DMS53 treated with DMSO at 0.1 percent for 48 hours (cell line): Measurements from ENCODE around the gene MGA.
A peak's percentile ranks its signal among the peaks of the same experiment; 100 is the strongest.

Experiments used
- DNase-seq: peaks from one replicate; lab custom pipeline; 2025; ENCODE audit not compliant: unreplicated experiment; lab: John Stamatoyannopoulos, UW

Gene MGA

DNA sequence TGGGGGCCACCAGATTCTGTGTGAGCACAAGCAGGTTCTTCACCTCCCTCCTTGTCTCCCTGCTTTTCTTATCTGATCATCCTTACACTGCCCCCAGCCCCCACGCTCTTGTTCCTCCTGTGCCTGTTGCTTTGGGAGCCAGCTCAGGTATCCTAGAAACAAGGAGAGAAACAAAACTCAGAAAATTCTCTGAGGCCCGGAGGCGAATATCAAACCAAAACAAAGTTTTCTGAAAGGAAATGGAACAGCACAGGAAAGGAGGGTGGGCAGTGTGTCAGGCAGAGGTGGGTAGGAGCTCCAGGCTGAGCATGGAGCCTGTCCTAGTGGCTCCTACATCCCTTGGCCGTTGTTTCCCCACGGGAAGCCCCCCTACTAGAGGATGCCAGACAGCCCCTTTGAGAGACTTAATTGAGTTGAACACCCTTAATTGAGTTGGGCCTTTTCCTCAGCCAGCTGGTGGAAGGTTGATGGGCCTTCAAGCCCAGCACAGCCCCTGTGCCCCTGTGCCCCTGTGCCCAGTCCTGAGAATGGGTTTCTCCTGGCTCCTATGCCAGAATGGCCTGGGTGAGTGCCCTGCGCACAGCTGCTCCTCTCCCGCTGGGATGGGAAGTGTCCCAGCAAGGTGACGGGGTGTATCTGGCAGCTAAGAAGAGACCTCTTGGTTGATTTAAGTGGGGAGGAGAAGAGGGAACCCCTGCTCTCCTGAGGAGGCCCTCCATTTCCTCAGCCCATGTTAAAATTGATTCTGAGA is 144.9 kb downstream of the MGA start:
- DNase-seq, result no peak

DNA sequence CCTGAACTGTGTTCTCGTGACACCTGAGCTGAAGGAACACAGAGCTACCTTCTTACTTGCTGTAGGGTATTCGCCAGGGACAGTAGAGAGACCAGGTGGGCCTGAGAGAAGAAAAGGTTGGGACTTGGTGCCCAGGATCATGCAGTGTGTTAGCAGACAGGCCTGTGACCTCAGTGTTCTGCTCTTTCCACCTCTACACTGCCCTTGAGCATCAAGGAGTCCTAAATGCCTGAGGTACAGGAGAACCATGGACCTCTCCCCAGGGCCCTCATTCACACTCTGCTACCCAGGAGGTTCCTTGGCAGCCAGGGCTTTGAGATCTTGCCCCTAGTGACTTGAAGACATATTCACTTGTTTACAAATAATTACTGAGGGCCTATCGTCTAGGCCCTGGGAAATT is 145.5 kb downstream of the MGA start:
- no peak for DNase-seq

DNA sequence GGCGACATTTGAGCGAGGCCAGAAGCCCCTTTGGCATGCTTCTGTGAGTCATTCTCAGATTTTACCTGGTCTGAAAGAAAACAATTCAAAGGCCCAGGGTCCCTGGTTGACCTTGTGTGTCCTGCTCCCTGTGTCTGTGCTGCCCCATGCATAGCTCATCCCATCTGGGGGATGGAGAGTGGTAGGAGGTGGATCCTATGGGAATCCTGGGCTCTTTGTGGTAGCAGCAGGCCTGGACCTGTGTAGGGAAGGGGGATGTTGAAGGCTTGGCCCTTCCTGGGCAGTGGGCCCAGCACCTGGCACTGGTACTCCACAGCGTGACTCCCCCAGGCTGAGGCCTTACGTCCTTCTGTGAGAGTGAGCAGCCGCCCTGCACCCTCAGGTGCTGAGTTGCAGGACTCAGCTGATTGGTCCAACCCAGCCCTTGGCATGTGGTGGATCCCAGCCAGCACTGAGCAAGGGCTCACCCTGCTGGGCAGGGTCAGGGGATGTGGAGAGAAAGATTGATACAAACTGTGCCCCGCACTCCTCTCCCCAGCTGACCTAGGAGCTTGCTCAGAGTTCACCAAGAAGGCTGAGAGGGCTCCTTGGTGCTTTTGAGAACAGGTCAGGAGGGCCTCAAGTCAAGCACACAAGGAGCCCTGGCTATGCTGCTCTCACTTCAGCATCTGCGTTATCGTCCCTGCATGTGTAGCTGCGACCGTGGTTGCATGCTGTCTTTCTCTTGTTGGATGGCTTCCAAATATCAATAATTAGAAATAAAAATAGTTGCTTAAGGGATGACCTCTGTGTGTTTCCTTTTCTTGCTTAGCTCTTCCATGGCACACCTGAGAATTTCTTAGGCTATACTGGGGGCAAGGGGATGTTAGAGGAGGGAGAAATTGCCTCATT is 146.3 kb downstream of the MGA start:
- no peak for DNase-seq

GRCh38 chr15:41809121-41809520 is 148.9 kb downstream of the MGA start:
- no peak for DNase-seq

GRCh38 chr15:41809526-41810220 is 149.5 kb downstream of the MGA start:
- DNase-seq, result no peak

GRCh38 chr15:41810651-41811431 is 150.6 kb downstream of the MGA start:
- no peak for DNase-seq

GRCh38 chr15:41811432-41812195 is 151.4 kb downstream of the MGA start:
- peak; percentile 55 for DNase-seq

DNA sequence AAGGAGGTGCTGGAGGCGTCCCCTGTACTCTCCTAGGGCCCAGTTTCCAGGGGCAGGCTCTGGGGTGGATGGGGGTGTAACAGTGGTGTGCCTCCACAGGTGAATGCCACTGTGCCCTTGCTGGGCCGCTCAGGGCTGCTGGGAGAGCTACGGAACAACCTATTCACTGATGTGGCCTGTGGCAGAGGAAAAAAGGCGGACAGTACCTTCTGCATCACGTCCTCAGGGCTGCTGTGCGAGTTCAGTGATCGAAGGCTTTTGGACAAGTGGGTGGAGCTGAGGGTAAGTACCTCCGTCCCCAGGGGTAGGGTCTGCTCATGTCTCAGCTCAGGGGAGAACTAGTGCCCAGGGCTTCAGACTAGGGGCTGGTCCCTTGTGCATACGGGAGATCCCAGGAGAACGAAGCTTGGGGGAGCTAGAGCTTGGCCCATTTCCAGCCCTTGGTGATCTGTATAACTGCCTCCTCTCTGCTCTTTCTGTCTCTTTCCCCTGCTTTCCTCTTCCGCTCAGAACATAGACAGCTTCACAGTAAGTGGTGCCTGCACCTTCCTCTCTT is 152.7 kb downstream of the MGA start:
- no peak for DNase-seq

DNA sequence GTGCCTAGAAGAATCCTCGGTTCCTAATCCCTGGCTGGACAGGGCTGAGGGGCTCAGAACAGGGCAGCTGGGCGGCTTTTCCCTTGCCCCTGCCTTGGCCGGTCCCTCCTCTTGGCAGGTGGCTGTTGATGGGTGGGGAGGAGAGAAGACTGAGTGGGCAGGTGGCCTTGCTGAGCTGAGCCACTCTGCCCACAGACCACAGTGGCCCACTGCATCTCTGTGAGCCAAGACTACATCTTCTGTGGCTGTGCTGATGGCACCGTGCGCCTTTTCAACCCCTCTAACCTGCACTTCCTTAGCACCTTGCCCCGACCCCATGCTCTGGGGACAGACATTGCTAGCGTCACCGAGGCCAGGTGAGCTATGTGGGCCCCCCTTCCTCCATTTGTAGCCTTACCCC is 153.2 kb downstream of the MGA start:
- DNase-seq, result no peak

- DNase-seq, result no peak
Measured at GRCh38 chr15:41814534-41814933, 154.3 kb downstream of the MGA start.

- no peak for DNase-seq
Measured at GRCh38 chr15:41816788-41817187, 156.6 kb downstream of the MGA start.

- DNase-seq, result no peak
Measured at GRCh38 chr15:41817327-41817726, 157.1 kb downstream of the MGA start.

GRCh38 chr15:41817781-41818180 is 157.6 kb downstream of the MGA start:
- no peak for DNase-seq

DNA sequence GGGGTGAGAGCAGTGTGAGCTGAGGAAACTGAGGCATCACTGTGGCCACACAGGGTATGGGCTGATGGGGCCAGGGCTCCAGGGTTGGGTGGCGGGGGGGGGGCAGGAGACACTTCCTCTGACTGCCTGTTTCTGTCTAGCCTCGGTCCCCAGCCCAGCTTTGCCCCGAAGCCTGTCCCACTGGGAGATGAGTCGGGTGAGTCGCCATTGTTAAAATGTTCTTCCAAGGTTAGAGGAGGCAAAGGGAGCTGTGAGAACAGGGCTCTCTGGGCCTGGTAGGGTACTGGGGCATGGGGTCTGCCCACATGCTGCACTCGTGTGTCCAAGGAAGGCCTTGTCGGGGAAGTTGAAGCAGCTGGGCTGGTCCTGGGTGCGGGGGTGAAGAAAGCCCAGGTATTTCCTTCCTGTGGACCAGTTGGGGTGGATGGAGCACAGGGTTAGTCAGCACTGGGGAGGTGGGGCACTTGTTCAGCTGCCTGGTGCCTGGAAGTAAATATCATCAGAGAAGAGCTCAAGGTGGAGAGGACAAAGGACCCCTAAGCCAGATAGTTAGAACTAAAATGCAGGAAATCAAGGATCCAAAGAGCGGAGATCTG is 159.3 kb downstream of the MGA start:
- no peak for DNase-seq

GRCh38 chr15:41820791-41821423 is 160.7 kb downstream of the MGA start:
- DNase-seq, result no peak

DNA sequence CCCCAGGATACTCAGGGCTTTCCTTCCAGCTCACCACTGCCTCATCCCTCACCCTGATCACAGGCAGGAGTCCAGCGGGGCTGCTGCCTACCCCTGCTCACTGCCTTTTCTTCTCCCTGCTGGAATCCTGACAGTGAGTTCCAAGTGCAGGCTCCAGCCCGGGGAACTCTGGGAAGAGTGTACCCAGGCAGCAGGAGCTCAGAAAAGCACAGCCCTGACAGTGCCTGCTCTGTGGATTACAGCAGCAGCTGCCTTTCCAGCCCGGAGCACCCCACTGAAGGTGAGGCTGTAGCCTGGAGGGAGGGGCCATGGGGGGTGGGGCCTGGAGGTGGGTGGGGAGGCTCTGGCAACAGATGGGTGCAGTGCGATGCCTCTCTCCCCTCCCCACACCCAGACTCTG is 161.6 kb downstream of the MGA start:
- DNase-seq, result no peak

DNA sequence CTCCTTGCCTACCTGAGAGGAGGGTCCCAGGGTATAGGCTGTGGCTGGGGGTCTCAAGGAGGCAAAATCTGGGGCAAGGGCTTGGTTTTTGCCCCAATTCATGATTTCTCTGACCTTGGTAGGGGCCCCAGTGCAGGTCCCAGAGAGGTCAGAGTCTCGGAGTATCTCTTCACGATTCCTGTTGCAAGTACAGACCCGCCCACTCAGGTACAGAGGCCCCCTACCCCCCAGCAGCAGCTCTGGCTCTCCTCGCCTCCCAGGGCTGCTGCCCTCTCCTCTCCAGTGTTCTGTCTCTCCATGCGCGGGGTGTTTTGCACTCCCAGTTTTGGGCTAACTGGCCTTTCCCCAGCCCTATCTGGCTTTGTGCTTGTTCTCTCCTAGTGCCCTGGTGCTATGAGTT is 162.3 kb downstream of the MGA start:
- no peak for DNase-seq
